Measurements from ENCODE around the gene TNP2.
"Not testable (repeated sequence)": the region's sequence is repeated elsewhere in the genome, so short reads cannot be mapped to it uniquely, and the experiment has no call there.

TNP2 gene

GRCh38 chr16:11299865-11300559 lies 30.9 kb upstream of the TNP2 start:
- DNase-seq, result no peak

DNA sequence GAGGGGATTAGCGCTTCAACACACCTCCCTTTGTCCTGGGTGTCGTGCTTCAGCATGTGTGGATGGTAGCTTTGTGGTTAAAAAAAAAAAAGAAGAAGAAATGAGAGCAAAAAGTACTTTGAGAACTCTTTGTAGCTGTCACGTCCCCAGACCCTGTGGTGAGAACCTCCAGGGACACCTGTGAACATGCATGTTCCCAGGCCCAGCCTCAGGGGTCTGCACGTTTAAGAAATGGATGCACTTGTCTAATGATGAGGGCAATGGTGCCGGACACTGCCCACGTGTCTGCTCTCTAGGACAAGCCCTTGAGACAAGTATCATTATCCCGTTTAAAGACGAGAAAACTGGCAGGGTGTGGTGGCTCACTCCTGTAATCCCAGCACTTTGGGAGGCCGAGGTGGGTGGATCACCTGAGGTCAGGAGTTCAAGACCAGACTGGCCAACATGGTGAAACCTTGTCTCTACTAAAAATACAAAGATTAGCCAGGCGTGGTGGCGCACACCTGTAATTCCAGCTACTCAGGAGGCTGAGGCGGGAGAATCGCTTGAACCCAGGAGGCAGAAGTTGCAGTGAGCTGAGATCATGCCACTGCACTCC lies 29.9 kb upstream of the TNP2 start:
- not testable (repeated sequence) for DNase-seq

DNA sequence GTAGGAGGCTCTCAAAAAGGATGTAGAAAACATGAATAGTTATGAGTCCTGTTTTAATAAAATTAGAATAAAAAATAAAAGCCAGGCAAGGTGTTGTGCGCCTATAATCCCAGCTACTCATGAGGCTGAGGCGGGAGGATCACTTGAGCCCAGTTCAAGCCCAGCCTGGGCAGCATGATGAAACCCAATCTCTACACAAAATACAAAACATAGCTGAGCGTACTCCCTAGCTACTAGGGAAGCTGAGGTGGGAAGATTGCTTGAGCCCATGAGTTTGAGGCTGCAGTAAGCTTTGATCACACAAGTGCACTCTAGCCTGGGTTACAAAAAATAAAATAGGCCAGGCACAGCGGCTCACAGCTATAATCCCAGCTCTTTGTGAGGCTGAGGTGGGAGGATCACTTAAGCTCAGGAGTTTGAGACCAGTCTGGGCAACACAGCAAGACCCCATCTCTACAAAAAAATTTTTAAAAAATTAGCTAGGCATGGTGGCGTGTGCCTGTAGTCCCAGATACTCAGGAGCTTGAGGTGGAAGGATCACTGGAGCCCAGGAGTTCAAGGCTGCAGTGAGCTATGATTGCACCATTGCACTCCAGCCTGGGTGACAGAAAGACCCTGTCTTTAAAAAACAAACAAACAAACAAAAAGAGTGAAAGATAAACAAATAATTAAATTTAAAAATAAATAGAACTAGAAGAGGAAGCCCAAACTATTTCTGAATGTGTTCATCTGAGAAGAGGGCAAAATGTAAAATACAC lies 29.2 kb upstream of the TNP2 start:
- no peak for DNase-seq

DNA sequence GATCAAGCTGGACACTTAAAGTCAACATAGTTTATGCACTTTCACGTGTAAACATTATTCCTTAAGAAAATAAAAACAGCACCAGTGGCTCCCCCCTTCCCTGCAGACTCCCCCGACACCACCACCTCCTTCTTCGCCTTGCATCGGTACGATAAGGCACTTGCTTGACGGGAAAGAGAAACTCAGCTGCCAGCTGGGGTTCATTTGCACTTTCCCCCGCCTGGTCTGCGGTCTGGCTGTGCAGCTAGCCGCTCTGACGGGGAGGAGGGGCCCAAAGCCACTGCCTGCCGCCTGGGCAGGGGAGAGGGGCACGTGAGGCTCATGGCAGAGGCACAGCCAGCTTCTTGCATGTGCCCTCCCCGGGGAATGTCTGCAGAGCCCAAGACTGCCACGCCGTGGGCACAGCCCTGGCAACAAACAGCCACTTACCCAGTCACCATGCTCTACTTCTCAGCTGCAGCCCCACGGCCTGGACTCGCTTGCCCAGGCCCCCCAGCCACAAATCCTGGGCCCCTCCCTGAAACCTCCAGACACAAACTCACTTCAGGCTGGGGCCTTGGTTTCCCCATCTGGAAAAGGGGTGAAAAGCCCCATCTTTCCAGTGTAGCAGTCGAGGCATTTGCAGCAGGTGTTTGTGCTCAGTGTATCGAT lies 28.5 kb upstream of the TNP2 start:
- DNase-seq, result peak; percentile 12

GRCh38 chr16:11296706-11297491 lies 27.8 kb upstream of the TNP2 start:
- no peak for DNase-seq

DNA sequence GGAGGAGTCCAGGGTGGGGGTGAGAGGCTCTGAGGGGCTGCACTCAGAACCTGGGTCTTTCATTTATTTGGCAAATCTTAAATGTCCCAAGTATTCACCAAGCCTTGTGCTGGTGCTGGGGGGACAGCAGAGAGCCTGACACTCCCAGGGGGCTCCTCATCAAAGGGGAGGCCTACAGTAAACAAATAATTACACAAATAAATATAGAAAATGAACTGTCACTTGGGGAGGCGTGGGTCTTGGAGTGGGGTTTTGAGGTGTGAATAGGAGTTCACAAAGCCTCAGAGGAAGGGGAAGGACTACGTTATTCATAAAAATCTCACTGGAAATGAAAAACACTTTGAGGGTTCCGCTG lies 27.2 kb upstream of the TNP2 start:
- no peak for DNase-seq

GRCh38 chr16:11295672-11296071 lies 26.5 kb upstream of the TNP2 start:
- DNase-seq, result no peak

GRCh38 chr16:11292076-11292748 lies 23.1 kb upstream of the TNP2 start:
- DNase-seq, result no peak

DNA sequence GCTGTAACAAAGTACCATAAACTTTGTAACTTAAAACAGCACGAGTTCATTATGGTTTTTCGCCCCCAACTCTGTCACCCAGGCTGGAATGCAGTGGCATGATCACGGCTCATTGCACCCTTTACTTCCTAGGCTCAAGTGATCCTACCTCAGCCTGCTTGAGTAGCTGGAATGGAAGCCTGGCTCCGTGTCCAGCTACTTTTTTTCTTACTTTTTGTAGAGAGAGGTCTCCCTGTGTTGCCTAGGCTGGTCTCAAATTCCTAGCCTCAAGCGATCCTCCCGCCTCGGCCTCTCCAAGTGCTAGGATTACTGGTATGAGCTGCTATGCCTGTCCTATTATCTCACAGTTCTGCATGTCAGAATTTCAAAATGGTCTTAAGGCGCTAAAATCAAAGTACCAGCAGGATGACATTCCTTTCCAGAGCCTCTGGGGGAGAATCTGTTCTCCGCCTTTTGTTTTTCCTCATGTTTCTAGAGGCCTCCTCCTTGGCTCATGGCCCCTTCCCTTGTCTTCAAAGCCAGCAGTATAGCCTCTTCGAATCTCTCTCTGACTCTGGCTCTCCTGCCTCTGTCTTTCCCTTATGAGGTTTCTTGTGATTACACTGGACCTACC lies 22.1 kb upstream of the TNP2 start:
- no peak for DNase-seq

GRCh38 chr16:11290102-11290893 lies 21.2 kb upstream of the TNP2 start:
- no peak for DNase-seq

- DNase-seq, result not testable (repeated sequence)
These were observed 20.6 kb upstream of the TNP2 start for GRCh38 chr16:11289696-11290095.

- no peak for DNase-seq
These were observed 20.1 kb upstream of the TNP2 start for GRCh38 chr16:11289202-11289601.

GRCh38 chr16:11285842-11286241 lies 16.7 kb upstream of the TNP2 start:
- DNase-seq, result no peak

GRCh38 chr16:11283820-11284248 lies 14.7 kb upstream of the TNP2 start:
- DNase-seq, result peak; percentile 3

- DNase-seq, result no peak
These were observed 11.7 kb upstream of the TNP2 start, which contains the start of gene PRM1 for GRCh38 chr16:11280616-11281522. Gene PRM1 (minus strand): TSS chr16:11281330. CDS start chr16:11281238, 92 bp downstream.

- no peak for DNase-seq
These were observed 9.8 kb upstream of the TNP2 start for GRCh38 chr16:11278681-11279628.

- no peak for DNase-seq
These were observed 8.6 kb upstream of the TNP2 start for GRCh38 chr16:11277607-11278337.

Data from HCEC 1CT (cell line).